WERI-Rb-1 (cell line): Measurements from ENCODE around the gene SHB.
A peak's percentile ranks its signal among the peaks of the same experiment; 100 is the strongest.

Experiments
- DNase-seq: peaks from one replicate; pipeline ENCODE4 v3.0.0-alpha.2; 2020
- H3K27ac ChIP-seq: fragments of 250-450 bp; sonication (Bioruptor Pico); 2 replicates; pipeline ENCODE4 v1.5.1; 2020; ENCODE audit warnings: mild to moderate bottlenecking, moderate library complexity
- H3K27me3 ChIP-seq: fragments of 250-450 bp; sonication (Bioruptor Pico); 2 replicates; pipeline ENCODE4 v1.5.1; 2021; ENCODE audit warnings: mild to moderate bottlenecking, low read depth, moderate library complexity; ENCODE audit not compliant: insufficient read depth, severe bottlenecking
- H3K36me3 ChIP-seq: fragments of 250-450 bp; sonication (Bioruptor Pico); 2 replicates; pipeline ENCODE4 v1.5.1; 2020; ENCODE audit warnings: mild to moderate bottlenecking, moderate library complexity
- H3K4me3 ChIP-seq: 2 replicates; pipeline ENCODE4 v1.5.1; 2011; ENCODE audit warnings: low read depth, mild to moderate bottlenecking, control low read depth, low read length
- H3K9me3 ChIP-seq: fragments of 250-450 bp; sonication (Bioruptor Pico); 2 replicates; pipeline ENCODE4 v1.5.1; 2021; ENCODE audit warnings: mild to moderate bottlenecking, moderate library complexity; ENCODE audit not compliant: severe bottlenecking
- CTCF ChIP-seq: IDR thresholded peaks from 2 replicates; pipeline ENCODE4 v1.5.1; 2011; ENCODE audit warnings: low read depth, mild to moderate bottlenecking, control low read depth, inconsistent platforms, low read length

Gene SHB

GRCh38 chr9:37906312-37907239 lies 162.5 kb downstream of the SHB start:
- H3K27me3 ChIP-seq: no peaks in the 10 kb centered on the region
- no peak overlapping the region for H3K4me3 ChIP-seq
- DNase-seq: no peak
- no peaks in the 10 kb centered on the region for H3K9me3 ChIP-seq
- H3K36me3 ChIP-seq: no peaks in the 10 kb centered on the region; the same call in 1 of the 2 replicates
- no peak for TF ChIP-seq CTCF
- no peak overlapping the region for H3K27ac ChIP-seq

- no peaks in the 10 kb centered on the region for H3K27me3 ChIP-seq
- H3K9me3 ChIP-seq: no peaks in the 10 kb centered on the region
- H3K27ac ChIP-seq: no peak overlapping the region
- DNase-seq: no peak
- no peak overlapping the region for H3K4me3 ChIP-seq
- no peaks in the 10 kb centered on the region; the same call in 1 of the 2 replicates for H3K36me3 ChIP-seq
- no peak for TF ChIP-seq CTCF
Measured at GRCh38 chr9:37905776-37906175, 163.3 kb downstream of the SHB start.

GRCh38 chr9:37905131-37905505 lies 163.9 kb downstream of the SHB start:
- Histone ChIP-seq H3K27ac (peak overlapping the region; percentile 75; the same call in 1 of the 2 replicates), H3K9me3 (no peaks in the 10 kb centered on the region), H3K36me3 (no peaks in the 10 kb centered on the region; the same call in 1 of the 2 replicates), H3K27me3 (no peaks in the 10 kb centered on the region), H3K4me3 (peak overlapping the region; percentile 76)
- TF ChIP-seq CTCF: no peak
- DNase-seq: peak; percentile 46

- no peak for TF ChIP-seq CTCF
- DNase-seq: peak; percentile 32
- no peaks in the 10 kb centered on the region; the same call in 1 of the 2 replicates for H3K36me3 ChIP-seq
- H3K27me3 ChIP-seq: no peaks in the 10 kb centered on the region
- peak overlapping the region; percentile 75 for H3K27ac ChIP-seq
- H3K4me3 ChIP-seq: peak overlapping the region; percentile 76
- H3K9me3 ChIP-seq: no peaks in the 10 kb centered on the region
Measured at GRCh38 chr9:37904445-37905130, 164.4 kb downstream of the SHB start.

GRCh38 chr9:37903647-37904444 lies 165.2 kb downstream of the SHB start, which contains the start of gene SLC25A51:
Gene SLC25A51 (minus strand): TSS chr9:37904127. CDS start chr9:37888550, 15,577 bp downstream.
- peak; percentile 93 for DNase-seq
- Histone ChIP-seq H3K27ac (peak within 1 kb of the TSS; percentile 75), H3K27me3 (no peaks in the 10 kb centered on the region), H3K4me3 (peak within 1 kb of the TSS; percentile 76), H3K9me3 (no peaks in the 10 kb centered on the region), H3K36me3 (peaks cover 6% of the 10 kb centered on the region)
- peak; percentile 98 for TF ChIP-seq CTCF
